Suprapubic skin (tissue), 3 donors: ENCODE data around the gene RASA1.

ENCODE experiments used
- EP300 ChIP-seq: sonication (generic); formaldehyde crosslinking; IDR thresholded peaks from one replicate; pipeline ENCODE4 v1.6.1; 2017; ENCODE audit warnings: antibody characterized with exemption
- POLR2A ChIP-seq, 2 donors: fragments of 450-650 bp; IDR thresholded peaks; one replicate each; pipeline ENCODE4 v1.6.1; 2017; ENCODE audit warnings: antibody characterized with exemption in 2 of 2, mild to moderate bottlenecking in 2 of 2, moderate library complexity in 2 of 2
- TF ChIP-seq, protein P1 (sequence below), 2 donors: fragments of 200-600 bp in 1 of 2; fragments of 450-650 bp in 1 of 2; sonication (generic) in 1 of 2; IDR thresholded peaks; one replicate each; pipeline ENCODE4 v1.5.1; 2016 to 2019; ENCODE audit warnings: antibody characterized with exemption in 2 of 2, mild to moderate bottlenecking in 1 of 2, moderate library complexity in 1 of 2

DNA sequence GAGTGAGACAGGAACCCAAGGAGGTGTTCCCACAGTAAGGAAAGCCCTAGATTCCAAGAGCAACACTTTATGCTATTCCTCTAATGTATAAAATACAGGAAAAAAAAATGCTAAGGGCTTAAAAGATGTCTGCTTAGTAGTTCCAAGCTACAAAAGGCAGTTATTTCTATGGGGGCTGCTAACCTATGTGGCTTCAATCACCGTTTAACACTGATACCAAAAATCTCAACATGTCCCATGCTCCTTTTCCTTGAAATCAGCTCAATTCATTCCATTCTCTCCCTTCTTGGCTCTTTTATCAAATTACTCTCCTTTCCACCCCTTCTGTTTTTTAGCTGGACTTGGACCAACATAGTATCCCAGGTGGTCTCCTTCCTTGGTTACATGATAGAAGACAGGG is 124.5 kb downstream of the RASA1 start:
- no peak for TF ChIP-seq EP300
- no peak for TF ChIP-seq POLR2A (IDR thresholded peaks at IDR 0.05)
- TF ChIP-seq, protein P1, sequence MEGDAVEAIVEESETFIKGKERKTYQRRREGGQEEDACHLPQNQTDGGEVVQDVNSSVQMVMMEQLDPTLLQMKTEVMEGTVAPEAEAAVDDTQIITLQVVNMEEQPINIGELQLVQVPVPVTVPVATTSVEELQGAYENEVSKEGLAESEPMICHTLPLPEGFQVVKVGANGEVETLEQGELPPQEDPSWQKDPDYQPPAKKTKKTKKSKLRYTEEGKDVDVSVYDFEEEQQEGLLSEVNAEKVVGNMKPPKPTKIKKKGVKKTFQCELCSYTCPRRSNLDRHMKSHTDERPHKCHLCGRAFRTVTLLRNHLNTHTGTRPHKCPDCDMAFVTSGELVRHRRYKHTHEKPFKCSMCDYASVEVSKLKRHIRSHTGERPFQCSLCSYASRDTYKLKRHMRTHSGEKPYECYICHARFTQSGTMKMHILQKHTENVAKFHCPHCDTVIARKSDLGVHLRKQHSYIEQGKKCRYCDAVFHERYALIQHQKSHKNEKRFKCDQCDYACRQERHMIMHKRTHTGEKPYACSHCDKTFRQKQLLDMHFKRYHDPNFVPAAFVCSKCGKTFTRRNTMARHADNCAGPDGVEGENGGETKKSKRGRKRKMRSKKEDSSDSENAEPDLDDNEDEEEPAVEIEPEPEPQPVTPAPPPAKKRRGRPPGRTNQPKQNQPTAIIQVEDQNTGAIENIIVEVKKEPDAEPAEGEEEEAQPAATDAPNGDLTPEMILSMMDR (IDR thresholded peaks at IDR 0.05), result no peak
